Testis (tissue), 2 donors: ENCODE data around the gene ATP5F1C.

Experiments used
- CTCF ChIP-seq, 3 experiments: fragments of 450-650 bp in 2 of 3; fragments of 200-600 bp in 1 of 3; sonication (generic) in 1 of 3; IDR thresholded peaks; one replicate each; pipeline ENCODE4 v1.5.1; 2016 to 2019; ENCODE audit warnings: antibody characterized with exemption in 3 of 3, mild to moderate bottlenecking in 2 of 3, moderate library complexity in 1 of 3
- POLR2A ChIP-seq: fragments of 450-650 bp; IDR thresholded peaks from one replicate; pipeline ENCODE4 v1.6.1; 2017; ENCODE audit warnings: antibody characterized with exemption, mild to moderate bottlenecking, moderate library complexity

- no peak for TF ChIP-seq CTCF (IDR thresholded peaks at IDR 0.05)
- TF ChIP-seq POLR2A = no peak
Observed at GRCh38 chr10:7853226-7853842, 65.4 kb downstream of the ATP5F1C start.
